GF-D8 (cell line): ENCODE measurements around the gene PI16.
"Not testable (repeated sequence)": the region's sequence is repeated elsewhere in the genome, so short reads cannot be mapped to it uniquely, and the experiment has no call there.

ENCODE experiments used
- DNase-seq: peaks from one replicate; lab custom pipeline; 2025; lab: John Stamatoyannopoulos, UW

PI16 gene

DNA sequence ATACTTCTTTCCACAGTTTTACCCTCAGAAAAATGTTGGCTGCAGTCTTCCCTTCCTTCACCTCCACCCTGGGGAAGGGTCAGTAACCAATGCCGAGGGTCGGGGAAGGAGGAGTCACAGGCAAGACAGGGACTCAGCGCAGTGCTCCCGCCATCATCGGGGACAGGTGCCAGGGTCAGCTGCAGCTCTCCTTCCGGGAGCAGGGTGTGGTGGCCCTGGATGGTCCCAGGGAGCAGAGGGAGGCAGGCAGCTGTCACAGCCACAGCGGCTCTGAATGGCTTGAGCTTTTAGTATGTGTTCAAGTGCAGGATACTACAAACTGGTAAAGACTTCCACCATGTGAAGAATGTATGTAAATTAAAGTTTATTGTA, 26.0 kb upstream of the PI16 start:
- no peak for DNase-seq

DNA sequence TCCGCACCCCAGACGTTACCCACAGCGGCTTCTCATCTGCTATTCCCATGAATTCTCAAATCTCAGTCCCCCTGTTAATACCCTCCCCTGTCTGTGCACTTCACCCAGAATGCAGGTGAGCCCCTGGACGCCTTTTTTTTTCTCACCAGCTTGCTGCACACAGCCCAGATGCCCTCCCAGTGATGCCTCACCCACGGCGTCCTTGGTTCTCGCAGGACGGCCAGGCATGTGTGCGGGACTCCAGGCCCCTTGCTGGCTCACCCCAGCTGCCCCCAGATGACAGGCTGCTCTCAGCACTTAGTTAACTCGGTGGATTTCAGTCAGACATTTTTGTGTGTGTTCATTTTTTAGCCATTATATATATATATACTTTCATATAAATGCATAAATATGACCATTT, 25.4 kb upstream of the PI16 start:
- DNase-seq = no peak

DNA sequence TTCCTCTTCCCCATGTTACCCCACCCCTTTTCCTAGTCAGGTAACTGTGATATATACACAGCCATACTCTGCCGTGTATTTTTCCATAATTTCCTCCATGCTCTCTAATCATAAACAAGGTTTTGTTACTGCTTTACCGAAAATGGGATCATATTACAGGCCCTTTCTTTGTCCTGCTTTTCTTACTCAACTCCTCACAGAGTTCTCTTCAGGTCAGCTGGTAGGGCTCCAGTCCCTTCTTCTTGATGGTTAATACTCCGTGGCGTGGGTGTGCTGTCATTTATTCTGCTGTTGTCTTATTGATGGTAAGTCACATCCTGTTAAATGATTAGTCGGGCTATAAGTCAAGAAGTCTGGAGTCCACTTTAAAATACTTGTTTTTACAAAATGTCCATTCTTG, 24.9 kb upstream of the PI16 start:
- DNase-seq = no peak

DNA sequence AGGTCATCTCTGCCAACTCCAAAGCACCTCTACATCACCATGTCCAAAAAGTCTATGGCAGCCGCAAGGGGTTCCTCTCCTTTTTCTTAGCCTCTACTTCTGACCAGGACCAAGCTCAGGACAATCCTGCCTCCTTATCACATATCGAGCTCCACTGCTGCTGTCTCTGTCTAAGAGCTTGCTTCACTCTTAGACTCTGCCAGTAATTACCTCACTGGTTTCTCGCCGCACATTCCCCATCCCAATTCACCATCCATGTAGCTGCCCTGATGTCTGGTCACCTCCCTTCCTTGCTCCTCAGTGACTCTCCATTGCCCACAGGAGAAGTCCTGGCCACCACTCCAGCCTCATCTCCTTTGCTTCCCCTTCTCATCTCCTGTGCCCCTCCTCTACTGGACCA, 24.1 kb upstream of the PI16 start:
- no peak for DNase-seq

DNA sequence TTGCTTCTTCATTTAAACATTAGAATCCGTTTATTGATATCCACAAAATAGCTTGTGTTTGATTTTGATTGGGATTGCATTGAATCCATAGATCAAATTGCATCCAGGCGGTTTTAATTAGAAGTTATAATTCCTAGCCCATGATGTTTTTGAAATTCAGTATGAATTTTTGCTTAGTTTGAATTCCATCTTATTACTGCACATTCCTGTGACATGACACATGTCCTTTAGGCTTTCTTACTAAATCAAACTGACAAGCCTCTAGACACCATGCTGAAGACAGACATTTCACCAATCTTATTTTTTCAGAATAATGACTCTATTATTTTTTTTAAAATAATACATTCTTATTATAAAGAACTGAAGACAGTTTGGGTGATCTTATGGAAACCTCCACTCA, 21.4 kb upstream of the PI16 start:
- no peak for DNase-seq

DNA sequence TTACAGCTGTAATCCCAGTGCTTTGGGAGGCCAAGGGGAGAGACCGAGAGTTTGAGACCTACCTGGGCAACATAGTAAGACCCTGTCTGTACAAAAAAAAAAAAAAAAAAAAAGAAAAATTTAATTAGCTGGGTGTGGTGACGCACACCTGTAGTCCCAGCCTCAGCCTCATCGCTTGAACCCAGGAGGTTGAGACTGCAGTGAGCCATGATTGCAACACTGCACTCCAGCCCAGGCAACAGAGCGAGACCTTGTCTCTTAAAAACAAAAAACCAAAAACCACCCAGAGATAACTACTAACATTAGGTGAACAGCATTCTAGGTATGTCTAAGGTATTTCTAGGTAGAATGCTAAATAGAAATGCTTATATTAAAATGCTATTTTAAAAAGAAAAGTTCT, 21.0 kb upstream of the PI16 start:
- no peak for DNase-seq

DNA sequence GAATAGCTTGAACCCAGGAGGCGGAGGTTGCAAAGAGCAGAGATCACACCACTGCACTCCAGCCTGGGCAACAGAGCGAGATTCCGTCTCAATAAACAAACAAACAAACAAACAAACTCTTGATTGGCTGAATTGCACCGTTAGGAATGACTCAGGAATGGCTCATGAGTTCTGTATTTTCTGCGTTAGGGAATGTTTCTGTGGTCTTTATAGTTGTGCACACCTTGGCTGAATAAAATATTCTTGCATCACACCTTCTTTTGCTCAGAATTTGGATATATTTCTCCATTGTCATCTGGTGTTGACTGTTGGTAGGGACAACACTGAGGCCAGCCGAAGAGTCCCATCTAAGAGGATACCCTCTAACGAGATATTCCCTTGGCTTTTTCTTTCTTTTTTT, 19.6 kb upstream of the PI16 start:
- no peak for DNase-seq

DNA sequence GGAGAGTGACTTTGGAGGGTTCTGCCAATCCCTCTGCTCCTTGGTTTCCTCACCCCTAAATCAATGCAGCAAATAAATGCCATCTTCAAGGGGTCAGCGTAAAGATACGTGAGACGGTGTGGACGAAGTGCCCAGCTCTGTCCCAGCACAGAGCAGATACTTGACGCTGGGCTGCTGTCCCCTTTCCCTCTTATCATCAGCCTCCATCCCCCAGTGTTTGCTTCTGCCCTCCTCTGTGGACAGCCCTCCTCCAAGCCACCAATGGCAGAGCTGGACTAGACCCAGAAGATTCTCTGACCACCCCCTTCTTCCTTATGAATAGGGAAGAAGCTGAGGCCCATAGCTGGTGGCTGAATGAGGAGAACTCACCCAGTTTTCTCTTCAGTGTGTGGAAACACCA, 17.7 kb upstream of the PI16 start:
- DNase-seq = no peak

DNA sequence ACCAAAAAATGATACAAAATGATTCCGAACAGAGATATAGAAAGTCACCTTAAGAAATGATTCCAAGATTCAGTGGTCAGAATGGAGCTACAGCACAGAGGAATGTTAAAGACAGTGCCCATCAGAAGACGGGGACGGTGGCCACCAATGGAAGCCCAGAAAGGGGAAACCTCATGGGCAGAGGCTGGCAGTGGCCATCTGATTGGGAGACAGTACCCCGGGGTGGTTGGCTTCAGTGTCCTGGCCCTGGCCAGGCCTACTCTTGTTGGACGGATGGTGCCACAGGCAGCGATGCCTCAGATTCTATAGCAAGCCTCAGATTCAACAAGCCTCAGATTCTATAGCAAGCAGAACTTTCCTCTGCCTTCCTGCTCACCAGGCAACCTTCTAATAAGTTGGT, 16.6 kb upstream of the PI16 start:
- DNase-seq = no peak

DNA sequence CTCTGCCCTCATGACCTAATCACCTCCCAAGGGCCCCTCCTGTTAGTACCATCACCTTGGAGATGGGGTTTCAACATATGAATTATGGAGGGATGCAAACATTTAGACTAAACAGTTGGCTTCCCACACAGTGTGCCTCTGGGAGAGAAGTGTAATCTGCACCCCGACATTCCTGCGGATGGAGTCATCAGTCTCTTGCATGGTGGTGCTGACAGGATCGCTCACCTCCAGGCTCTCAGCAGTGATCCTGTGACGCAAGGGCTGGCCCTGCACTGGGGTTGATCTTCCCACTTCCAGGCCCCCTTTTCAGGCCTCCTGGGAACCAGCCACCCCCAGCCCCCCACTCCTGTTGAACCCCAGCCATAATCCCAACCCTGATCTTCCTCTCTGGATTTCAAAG, 16.0 kb upstream of the PI16 start:
- DNase-seq = no peak

DNA sequence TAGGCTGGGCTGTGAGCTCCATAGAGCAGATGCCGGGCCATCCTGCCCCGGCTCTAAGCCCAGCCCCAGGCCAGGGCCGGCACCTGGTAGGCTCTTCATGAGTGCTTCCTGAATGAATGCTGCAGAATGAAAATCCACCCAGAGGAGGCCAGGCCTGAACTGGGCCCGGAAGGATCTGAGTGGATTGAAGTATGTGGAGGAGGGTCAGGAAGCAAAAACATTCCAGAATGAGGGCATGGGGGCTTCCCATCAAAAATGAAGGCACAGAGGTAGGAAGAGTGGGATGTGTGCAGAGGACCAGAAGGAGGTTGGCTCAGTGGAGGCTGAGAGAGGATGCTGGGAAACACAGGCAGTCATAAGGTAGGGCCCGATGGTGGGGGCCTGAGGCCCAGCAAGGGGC, 15.5 kb upstream of the PI16 start:
- DNase-seq = not testable (repeated sequence)

DNA sequence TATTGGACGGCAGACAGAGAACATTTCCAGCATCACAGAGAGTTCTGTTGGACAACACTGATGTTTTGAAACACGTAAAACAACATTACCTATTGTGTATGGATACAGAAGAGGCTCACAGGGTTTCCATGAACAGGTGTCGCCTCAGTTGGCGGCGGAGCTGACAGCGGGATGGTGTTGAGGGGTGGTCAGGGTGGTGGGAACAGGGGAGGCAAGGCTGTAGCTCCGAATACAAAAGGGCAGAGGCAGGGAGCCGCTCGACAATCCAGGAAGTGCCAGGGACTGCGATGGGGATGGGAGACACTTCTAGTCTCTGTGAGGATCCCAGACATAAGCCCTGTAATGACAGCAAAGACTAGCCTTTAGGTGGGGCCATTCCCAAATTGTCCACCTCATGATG, 14.5 kb upstream of the PI16 start:
- no peak for DNase-seq

DNA sequence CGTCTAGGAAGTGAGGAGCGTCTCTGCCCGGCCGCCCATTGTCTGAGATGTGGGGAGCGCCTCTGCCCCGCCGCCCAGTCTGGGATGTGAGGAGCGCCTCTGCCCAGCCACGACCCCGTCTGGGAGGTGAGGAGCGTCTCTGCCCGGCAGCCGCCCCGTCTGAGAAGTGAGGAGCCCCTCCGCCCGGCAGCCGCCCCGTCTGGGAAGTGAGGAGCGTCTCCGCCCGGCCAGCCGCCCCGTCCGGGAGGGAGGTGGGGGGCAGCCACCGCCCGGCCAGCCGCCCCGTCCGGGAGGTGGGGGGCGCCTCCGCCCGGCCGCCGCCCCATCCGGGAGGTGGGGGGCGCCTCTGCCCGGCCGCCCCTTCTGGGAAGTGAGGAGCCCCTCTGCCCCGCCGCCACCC, 13.0 kb upstream of the PI16 start:
- DNase-seq = not testable (repeated sequence)

DNA sequence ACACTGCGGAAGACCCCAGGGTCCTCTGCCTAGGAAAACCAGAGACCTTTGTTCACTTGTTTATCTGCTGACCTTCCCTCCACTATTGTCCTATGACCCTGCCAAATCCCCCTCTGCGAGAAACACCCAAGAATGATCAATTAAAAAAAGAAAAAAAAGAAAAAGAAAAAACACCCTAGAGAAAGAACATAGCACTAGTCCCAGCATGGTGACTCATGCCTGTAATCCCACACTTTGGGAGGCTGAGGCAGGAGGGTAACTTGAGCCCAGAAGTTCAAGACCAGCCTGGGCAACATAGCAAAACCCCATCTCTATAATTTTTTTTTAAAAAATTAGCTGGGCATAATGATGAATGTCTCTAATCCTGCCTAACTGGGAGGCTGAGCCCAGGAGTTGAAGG, 12.2 kb upstream of the PI16 start:
- not testable (repeated sequence) for DNase-seq

DNA sequence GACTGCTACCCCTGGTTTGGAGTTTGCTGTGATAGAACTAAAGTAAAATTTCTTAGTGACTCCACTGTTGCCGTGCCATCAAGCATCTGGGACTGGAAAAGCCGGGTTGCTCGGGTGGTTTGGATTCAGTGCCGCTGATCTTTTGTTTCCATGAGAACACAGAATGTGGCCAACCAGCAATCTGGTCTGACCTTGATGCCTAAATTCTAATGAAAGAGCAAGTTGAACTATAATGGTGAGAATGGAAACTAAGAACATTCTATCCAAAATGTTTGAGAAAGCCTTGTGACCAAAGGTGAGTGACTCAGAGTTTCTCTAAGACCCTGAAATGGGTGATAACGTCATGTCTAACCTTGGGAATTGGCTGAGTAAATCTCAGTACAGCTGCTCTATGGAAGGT, 9.9 kb upstream of the PI16 start:
- DNase-seq = no peak

DNA sequence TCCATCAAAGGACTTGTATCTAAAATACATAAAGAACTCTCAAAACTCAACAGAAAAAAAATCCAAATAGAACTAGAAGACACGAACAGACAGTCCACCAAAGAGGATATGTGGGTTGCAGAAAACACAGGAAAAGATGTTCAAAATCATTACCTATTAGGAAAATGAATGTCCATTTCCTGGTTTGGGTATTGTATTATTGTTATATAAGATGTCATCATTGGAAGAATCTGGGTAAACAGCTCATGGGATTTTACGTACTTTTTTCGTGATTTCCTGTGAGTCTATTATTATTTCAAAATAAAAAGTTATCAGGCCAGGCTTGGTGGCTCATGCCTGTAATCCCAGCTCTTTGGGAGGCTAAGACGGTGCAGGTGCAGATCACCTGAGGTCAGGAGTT, 9.2 kb upstream of the PI16 start:
- DNase-seq = no peak

DNA sequence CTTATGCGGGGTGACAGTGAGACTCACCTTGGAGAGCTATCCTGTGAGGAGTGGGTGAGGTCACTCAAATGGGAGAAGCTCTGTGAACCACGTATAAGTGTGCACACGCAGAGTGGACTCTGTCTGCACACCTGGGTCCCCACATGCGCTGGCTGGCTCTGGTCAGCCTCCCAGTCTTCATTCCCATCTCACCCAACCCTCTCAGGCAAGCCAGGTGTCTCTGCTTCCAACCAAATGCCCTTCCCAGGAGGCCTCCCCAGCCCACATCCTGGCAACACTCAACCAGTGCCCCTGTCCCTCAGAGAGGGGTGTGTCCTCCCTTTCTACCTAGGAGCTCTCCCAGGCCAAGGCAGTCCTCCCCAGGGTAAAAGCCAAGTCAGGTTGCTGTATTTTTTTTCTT, 8.0 kb upstream of the PI16 start:
- DNase-seq = no peak

DNA sequence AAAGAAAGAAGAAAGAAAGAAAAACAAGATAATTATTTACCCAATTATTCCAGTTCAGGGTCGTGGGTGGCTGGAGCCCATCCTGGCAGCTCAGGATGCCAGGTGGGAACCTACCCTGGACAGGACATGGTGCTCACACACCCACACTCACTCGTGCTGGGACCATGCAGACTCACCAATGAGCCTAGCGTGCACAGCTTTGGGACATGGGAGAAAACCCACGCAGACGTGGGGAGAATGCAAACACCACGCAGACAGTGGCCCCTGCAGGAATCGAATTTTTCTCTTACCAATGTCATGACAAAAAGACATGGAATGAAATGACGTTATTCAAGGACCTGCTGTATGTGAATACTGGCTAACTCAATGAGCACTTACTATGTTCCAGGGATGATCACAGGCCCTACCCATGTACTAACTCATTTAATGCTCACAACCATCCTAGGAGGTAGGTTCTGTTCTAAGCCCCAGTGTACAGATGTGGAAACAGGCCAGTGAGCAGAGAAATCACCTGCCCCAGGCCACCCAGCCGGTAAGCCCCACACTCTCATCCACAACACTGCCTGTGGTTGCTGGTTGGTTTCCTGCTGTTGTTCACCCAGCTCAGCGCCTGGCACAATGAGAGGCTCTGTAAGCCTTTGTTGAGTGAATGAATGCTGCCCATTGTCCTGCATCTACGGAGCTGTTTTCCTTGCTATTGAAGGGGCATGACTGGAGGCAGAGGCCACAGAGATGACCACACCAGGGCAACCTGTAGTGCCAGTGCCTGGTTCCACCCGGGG, 6.8 kb upstream of the PI16 start:
- DNase-seq = no peak

DNA sequence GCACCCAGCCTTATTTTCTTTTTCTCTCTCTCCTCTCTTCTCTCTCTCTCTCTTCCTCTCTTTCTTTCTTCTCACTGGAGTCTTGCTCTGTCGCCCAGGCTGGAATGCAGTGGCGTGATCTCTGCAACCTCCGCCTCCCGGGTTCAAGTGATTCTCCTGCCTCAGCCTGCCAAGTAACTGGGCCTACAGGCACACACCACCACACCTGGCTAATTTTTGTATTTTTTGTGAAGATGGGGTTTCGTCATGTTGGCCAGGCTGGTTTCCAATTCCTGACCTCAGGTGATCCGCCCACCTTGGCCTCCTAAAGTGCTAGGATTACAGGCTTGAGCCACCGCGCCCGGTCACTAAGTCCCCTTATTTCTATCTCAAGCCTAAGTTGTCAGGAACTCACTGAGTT, 5.5 kb upstream of the PI16 start:
- not testable (repeated sequence) for DNase-seq

DNA sequence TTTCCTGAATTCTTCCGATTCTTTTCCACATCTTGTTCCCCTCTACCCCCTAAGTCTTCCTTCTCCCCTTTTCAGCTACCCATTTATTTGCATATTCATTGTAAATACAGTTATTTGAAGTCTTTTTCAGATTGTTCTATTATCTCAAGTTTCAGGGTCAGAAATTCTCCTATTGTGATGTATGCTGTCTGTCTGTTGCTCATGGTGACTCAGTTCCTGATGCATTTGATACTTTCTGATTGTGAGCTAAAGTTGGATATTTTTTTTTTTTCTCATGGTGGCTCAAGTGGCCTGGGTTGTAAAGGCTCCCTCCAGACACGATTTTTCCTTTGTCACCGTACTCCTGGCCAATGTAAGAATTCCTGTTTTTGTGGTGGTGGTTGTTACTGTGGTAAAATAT, 4.9 kb upstream of the PI16 start:
- DNase-seq = no peak

DNA sequence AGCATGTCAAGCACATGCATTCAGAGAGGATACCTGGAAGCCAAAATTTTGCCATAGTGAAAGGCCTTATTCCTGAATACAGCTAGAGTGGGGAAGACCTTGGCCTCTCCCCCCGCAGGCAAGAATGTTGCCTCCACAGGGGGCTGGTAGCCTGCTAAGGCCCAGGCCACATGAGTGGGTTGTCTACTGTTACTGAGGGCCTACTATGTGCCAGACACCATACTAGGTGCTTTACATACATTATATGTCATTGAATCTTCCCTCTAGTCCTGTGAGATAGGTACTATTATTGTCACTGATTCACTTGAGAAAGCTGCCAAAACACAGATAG, 642 bp upstream of the PI16 start:
- no peak for DNase-seq

DNA sequence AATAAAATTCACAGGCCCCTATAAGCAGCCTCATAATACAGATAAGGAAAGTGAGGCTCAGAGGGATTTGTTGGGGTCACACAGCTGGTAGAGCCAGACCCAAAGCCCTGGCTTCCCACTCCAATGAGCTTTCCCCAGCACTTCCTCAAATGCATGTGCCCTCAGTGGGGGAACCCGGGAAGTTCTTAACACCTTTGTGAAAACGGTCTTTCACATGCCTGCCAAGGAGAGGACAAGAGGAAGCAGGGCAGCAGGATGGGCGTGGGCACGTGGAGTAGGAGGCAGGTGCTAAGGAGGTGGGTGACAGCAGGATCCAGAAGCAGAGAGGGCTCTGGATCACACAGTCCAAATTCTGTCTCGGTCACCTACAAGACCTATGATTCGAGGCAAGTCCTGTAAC, 598 bp downstream of the PI16 start:
- DNase-seq = no peak

DNA sequence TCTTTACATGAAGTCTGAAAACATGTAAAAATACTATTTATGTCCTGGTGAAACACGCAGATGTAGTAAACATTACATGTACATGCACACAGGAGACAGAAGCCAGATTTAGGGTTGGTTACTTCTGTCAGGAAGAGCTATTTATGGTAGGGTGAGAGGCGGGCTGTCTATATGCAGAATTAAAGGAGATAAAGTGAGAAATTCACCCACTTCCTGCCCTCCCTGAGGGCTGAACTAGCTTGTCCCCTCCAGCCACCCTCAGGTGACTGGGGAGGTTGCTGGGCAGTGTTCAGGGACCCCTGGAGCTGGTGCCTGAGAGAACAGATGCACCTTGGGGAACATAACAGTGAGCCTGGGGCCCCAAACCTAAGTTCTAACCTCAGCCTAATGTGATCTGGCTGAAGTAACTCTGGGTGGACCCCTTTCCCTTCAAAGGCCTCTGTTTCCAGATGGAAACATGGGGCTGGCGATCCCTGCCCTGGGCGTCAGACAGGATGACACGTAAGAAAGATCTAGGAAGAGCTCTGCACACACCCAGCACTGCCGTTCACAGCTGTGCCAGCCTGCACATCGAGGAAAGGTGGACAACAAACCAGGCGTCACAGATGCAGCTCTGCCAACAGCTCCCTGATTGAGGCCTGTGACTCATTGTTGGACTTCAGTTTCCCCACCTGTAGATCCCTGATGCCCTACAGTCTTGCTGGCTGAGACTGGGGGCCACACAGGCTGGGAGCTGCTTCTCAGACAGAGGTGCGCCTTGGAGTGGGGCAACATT, 1.3 kb downstream of the PI16 start:
- no peak for DNase-seq

DNA sequence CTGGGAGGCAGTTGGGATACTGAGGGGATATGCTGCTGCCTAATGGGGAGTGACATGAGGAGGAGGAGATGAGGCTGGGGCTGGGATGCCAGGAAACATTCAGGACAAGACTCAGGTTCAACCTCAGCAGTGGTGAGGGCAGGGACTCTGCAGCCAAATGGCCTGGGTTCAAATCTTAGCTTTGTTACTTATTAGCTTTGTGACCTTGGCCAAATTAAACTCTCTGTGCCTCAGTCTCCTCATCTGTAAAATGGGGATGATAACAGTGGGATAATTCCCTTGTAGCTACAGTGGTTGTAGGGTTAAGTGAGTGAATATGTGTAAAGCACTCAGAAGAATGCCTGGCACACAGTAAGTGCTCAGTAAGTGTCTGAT, 1.9 kb downstream of the PI16 start:
- DNase-seq = no peak
